NCI-H510A treated with DMSO at 0.1 percent for 48 hours (cell line): Measurements from ENCODE around the gene ZRANB3.
"Not testable (repeated sequence)": the region's sequence is repeated elsewhere in the genome, so short reads cannot be mapped to it uniquely, and the experiment has no call there.

Experiments
- DNase-seq: peaks from one replicate; lab custom pipeline; 2025; lab: John Stamatoyannopoulos, UW

ZRANB3 gene

DNA sequence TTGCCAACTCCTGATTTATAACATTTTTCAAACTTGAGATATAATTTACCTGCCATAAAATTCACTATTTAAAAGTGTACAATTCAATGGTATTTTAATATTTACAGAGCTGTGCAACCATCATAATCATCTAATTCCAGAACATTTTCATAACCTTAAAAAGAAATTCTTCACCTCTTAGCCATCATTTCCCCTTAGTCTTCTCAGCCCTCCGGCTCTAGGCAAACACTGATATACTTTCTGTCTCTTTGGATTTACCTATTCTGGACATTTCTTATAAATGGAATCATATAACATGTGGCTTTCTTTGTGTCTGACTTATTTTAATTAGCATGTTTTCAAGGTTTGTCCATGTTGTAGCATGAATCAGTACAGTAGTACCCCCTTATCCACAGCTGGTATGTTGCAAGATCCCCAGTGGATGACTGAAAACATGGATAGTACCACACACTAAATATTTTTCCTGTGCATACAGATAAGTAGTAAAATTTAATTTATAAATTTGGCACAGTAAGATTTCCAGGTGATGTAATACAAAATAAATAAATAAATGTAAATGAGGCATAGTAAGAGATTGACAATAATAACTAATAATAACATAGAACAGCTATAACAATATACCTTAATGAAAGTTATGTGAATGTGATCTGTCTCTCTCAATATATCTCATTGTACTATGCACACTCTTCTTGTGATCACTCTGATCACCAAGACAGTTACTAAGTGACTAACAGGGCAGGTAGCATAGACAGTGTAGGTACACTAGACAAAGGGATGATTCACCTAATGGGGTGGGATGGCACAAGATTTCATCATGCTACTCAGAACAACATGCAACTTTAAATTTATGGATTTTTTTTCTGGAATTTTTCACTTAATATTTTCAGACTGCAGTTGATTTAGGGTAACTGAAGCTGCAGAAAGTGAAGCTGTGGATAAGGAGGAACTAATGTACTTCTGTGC, 405.8 kb downstream of the ZRANB3 start:
- DNase-seq = no peak

DNA sequence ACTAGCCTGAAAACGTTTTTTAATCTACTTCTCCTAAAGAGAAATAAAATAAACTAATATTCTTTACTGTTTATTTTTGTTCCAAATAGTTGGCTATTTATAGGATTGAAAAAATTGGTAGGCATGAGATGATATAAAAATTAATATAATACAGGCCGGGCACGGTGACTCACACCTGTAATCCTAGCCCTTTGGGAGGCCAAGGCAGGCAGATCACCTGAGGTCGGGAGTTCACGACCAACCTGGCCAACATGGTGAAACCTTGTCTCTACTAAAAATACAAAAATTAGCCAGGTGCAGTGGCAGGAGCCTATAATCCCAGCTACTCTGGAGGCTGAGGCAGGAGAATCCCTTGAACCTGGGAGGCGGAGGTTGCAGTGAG, 409.4 kb downstream of the ZRANB3 start:
- DNase-seq = not testable (repeated sequence)

DNA sequence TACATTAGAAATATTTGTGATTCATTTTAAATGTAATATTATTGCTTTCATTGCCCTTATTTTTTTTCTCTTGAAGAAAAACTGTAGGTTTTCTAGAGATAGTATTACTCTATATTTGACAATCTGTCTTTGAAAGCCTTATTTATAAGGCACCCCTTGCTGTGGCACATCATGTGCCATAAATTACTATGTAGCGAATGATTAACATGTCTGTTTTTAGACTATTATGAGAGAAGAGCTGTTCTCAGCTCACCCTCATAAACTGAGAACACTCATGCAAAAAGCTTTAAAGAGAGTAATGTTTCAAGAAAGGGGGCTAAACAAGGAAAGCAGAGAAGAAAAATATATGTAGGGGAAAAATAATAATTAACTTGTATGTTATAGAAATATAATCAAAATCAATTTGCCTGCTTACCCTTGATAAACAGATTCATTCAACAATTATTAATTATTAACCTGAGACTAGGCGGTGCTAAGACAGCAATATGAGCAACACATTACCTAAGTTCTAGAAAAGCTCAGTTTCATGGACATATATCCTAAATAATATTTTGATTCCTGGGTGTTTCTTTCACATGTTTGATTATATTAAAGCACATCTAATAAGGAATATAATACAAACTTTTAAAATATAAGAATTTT, 409.9 kb downstream of the ZRANB3 start:
- DNase-seq = no peak

DNA sequence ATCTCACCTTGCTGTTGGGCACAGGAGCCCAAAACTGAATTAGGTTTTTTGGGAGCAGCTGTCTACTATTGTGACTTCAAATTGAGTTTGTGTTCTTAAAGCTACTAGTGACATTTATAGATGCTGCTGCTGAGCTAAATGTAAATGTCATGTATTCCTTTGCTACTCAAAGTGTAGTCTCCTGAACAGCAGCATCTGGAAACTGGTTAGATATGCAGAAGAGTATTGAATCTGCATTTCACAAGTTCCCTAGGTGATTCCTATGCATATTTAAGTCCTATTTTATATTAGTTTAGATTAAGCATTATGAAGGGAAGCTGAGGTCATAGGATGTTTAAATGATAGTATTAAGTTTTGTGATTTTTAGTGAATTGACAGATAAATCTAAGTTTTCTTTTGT, 411.4 kb downstream of the ZRANB3 start:
- DNase-seq = no peak

DNA sequence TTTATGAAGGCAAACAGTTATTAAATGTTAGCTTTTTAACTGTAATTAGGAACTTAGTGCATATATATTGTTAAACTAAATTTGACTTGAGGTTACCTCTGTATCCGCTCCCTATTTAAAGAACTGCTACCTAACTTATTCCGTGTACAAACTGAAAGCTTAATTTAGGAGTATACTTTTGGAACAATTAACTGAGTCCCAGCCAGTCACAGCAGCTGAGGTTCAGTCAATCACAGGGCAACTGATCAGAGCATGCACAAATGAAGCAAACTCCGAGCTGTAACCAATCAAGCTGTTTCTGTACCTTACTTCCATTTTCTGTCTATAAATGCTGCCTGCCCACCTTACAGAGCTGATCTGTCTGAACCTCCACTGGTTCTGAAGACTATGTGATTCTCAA, 417.7 kb downstream of the ZRANB3 start:
- DNase-seq = no peak

DNA sequence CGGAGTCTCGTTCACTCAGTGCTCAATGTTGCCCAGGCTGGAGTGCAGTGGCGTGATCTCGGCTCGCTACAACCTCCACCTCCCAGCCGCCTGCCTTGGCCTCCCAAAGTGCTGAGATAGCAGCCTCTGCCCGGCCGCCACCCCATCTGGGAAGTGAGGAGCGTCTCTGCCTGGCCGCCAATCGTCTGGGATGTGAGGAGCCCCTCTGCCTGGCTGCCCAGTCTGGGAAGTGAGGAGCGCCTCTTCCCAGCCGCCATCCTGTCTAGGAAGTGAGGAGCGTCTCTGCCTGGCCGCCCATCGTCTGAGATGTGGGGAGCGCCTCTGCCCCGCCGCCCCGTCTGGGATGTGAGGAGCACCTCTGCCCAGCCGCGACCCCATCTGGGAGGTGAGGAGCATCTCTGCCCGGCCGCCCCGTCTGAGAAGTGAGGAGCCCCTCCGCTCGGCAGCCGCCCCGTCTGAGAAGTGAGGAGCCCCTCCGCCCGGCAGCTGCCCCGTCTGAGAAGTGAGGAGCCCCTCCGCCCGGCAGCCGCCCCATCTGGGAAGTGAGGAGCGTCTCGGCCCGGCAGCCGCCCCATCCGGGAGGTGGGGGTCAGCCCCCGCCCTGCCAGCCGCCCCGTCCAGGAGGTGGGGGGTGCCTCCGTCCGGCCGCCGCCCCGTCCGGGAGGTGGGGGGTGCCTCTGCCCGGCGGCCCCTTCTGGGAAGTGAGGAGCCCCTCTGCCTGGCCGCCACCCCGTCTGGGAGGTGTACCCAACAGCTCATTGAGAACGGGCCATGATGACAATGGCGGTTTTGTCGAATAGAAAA, 425.3 kb downstream of the ZRANB3 start:
- DNase-seq = not testable (repeated sequence)

DNA sequence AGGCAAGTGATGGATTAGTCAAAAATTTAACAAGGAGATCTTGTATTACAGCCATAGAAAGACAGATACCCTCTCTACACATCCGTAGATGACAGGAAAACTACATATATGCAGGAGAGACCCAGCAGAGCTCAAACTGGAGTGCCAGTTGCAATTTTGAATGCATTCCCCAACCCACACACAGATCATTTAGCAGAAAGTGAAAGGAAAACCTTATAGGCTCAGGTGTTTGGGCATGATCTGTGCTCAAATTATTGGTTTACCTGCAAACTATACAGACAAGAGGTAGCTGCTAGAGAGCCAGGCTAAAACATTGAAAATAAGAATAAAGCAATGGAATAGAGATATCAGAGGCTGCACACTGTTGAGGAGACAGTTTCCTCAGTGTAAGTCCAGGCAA, 427.2 kb downstream of the ZRANB3 start:
- no peak for DNase-seq

DNA sequence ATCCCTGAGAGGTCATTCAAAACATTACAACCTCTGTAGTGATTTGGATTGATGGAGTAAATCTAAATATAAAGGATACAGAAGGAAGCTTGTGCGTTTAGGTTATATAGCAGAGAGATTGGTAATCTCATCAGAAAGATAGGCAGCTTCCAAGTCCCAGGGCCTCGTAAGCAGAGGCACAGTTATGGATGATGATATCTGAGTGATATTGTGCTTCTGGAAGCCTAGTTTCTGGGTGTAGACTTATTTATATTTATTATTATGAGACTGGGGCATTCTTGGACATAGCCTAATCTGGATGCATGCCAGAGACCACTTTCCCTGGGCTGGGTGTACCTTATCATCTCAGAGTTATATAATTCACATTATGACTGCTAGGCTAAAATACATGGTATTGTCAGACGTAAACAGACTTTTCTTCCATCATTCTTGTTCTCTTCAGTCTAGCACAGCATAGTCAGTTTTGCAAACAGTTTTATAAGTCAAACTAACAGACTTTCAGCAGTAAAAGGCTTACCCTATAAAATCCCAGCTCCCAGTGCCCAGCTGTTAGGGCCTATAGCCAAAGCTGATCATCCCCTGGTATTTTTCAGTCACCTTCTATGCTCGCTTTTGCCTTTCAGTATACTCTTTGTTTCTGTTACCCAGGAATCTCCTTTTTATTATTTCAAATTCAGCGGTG, 431.1 kb downstream of the ZRANB3 start:
- no peak for DNase-seq

DNA sequence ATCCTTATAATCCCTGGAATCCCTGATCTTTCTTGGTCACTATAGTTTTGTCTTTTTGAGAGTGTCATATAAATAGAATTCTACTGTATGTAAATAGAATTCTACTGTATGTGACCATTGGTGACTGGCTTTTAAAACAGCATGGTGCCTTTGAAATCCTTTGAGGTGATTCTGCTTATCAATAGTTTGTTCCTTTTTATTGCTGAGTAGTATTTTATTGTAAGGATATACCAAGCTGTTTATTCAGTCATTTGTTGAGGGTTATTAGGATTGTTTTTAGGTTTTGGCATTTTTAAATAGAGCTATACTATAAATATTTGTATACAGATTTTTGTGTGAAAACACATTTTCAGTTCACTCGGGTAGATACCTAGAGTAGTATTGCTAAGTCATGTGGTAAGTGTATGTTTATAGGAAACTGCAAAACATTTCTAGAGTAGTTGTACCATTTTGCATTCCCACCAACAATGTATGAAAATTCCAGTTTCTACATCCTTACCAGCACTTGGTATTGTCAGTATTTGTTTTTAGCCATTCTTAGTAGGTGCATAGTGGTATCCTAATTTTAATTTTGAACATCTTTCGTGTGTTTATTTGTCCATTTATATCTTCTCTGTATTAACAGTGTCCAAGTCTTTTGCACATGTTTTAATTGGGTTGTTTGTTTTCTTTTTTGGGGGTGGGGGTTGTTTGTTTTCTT, 433.3 kb downstream of the ZRANB3 start:
- DNase-seq = no peak

DNA sequence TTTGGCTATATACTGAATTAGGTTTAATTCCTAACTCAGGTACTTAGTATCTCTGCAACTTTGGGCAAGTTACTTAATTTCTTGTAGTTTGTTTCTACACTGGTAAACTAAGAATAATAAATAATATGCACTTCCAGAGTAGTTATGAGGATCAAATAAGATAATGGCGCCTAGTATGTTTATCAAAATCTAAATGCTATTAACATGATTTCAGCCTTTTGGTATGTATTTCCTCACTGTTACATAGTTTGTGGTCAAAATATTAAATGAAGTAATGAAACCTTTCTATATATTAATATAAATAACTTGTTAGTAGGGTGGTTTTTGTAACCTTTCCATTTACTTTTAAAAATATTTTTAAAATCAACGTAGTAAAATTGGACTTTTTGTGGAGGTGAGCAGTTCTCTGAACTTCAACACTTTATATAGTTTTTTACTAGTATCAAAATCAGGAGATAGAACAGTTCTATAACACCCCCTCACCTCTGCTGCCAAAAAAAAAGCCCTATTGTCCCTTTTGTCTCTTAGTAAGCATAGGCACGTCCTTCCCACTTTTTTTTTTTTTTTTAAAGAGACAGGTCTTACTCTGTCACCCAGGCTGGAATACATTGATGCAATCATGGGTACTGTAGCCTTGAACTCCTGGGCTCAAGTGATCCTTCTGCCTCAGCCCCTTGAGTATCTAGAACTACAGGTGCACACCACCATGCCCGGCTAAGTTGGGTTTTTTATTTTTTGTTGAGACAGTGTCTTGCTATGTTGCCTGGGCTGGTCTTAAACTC, 434.2 kb downstream of the ZRANB3 start:
- DNase-seq = no peak

DNA sequence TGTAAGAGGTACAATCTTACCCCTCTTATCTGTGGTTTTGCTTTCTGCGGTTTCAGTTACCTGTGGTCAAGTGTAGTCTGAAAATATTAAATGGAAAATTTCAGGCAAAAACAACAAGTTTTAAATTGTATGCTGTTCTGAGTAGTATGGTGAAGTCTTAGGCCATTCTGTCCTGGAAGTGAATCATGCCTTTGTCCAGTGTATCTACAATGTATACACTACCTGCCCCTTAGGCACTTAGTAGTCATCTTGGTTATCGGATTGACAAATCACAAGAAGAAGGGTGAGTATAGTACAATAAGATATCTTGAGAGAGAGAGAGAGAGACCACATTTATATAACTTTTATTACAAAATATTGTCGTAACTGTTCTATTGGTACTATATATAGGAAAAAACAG, 435.4 kb downstream of the ZRANB3 start:
- DNase-seq = no peak

DNA sequence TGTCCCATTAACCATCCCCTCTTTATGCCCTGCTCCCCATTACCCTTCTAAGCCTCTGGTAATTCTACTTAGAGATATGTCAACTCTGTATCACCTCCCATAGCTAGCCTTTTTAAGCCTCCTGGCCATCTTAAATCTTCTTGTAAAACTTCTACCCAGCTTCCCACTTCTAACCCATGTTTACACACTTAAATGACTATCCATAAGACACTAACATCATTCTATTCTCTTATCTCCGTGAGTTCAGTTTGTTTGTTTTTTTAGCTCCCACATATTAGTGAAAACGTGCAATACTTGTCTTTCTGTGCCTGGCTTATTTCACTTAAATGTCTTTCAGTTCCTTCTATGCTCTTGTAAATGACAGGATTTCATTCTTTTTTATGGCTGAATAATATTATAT, 436.5 kb downstream of the ZRANB3 start:
- DNase-seq = no peak

DNA sequence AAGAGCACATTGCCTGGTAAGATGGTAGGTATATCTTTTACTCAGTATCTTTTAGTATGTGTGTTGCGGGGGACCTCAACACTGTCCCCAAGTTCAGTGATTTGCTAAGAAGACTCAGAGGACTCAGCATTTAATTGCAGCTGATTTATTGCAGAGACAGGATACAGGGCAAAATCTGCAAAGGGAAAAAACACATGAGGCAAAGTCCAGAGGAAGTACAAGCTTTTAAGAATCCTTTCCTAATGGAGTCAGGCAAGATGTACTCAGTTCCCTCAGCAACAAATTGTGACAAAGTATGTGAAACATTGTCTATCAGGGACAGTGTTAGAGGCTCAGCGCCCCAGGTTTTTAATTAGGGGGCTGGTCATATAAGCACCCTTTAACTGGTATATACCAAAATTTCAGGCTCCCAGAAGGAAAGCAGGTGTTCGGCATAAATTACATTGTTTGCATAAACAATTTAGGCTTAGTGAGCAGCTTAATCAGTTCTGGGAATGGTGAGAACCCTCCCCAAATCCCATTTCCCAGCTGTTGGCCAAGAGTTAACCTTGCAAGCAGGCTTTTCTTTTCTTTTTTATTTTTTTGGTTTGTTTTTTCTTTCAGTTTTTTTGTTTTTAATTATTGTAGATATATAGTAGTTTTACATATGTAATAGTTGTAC, 437.2 kb downstream of the ZRANB3 start:
- no peak for DNase-seq

DNA sequence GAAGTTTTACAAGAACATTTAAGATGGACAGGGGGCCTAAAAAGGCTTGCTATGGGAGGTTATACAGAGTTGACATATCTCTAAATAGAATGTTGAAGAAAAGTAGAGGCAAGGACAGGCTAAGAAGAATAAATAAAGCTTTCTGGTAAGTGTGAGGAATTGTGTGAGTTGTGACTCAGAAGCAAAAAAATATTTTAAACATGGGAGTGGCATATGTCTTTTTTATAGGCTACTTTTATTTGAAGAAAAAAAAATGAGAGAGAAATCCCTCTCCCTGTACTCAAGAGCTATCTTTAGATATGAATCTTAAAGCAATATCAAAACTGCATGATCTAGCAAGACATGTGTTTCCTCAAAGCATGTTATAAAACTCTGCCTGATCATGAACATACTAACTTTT, 437.8 kb downstream of the ZRANB3 start:
- DNase-seq = no peak

DNA sequence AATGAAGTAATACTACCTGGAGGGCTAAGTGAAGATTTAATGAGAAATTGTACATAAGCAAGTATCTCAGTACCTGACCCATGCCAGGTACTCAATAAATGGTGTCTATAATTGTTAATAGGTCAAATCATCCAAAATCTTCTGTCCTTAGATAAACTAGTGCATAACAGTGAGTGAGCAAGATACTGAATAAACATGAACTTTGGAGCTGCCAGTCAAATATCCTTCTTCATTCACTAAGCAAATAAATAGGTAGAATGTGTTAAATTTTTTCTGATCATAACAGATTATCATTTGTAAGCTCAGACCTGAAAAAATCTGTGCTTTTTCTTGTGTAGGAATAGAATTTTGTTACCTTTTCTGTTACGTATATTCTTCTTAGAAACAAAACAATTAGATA, 439.3 kb downstream of the ZRANB3 start:
- DNase-seq = no peak

DNA sequence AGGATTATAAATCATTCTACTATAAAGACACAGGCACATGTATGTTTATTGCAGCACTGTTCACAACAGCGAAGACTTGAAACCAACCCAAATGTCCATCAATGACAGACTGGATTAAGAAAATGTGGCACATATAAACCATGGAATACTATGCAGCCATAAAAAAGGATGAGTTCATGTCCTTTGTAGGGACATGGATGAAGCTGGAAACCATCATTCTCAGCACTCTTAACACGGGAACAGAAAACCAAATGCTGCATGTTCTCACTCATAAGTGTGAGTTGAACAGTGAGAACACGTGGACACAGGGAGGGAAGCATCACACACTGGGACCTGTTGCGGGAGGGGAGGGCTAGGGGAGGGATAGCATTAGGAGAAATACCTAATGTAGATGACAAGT, 441.4 kb downstream of the ZRANB3 start:
- not testable (repeated sequence) for DNase-seq
